HG03045 (cell line): ENCODE data around the gene FRMD5.

Source experiments
- ATAC-seq: cut with Tn5 transposase; IDR thresholded peaks from one replicate; pipeline ENCODE4 v1.9.1; 2021; ENCODE audit warnings: mild to moderate bottlenecking, moderate library complexity; ENCODE audit not compliant: unreplicated experiment

The FRMD5 gene

GRCh38 chr15:44096596-44096995, 98.5 kb downstream of the FRMD5 start:
- ATAC-seq = no peak

- ATAC-seq = no peak
Observed at GRCh38 chr15:44094781-44095180, 100.3 kb downstream of the FRMD5 start.

- no peak for ATAC-seq
Observed at GRCh38 chr15:44093836-44094235, 101.2 kb downstream of the FRMD5 start.

- no peak for ATAC-seq
Observed at GRCh38 chr15:44092221-44092620, 102.8 kb downstream of the FRMD5 start.

- no peak for ATAC-seq
Observed at GRCh38 chr15:44087578-44088465, 107.2 kb downstream of the FRMD5 start.

- no peak for ATAC-seq
Observed at GRCh38 chr15:44084770-44085169, 110.3 kb downstream of the FRMD5 start.

GRCh38 chr15:44084171-44084570, 110.9 kb downstream of the FRMD5 start:
- no peak for ATAC-seq

GRCh38 chr15:44082558-44083157, 112.4 kb downstream of the FRMD5 start:
- no peak for ATAC-seq

- ATAC-seq = no peak
Observed at GRCh38 chr15:44081026-44082013, 113.8 kb downstream of the FRMD5 start.

GRCh38 chr15:44075535-44075934, 119.5 kb downstream of the FRMD5 start:
- ATAC-seq = no peak

GRCh38 chr15:44069489-44069888, 125.6 kb downstream of the FRMD5 start:
- no peak for ATAC-seq

- ATAC-seq = no peak
Observed at GRCh38 chr15:44068347-44068746, 126.7 kb downstream of the FRMD5 start.

GRCh38 chr15:44066211-44066827, 128.8 kb downstream of the FRMD5 start:
- ATAC-seq = no peak

GRCh38 chr15:44064706-44065105, 130.4 kb downstream of the FRMD5 start:
- no peak for ATAC-seq

- no peak for ATAC-seq
Observed at GRCh38 chr15:44058126-44058525, 136.9 kb downstream of the FRMD5 start.

GRCh38 chr15:44045661-44046060, 149.4 kb downstream of the FRMD5 start:
- no peak for ATAC-seq

GRCh38 chr15:44045217-44045616, 149.9 kb downstream of the FRMD5 start:
- ATAC-seq = no peak

- no peak for ATAC-seq
Observed at GRCh38 chr15:44038755-44039191, 156.3 kb downstream of the FRMD5 start.

GRCh38 chr15:44035781-44036699, 159.0 kb downstream of the FRMD5 start:
- ATAC-seq = no peak
